ENCODE results near the gene UBE2N.
A peak's percentile ranks its signal among the peaks of the same experiment; 100 is the strongest.

Gene UBE2N

DNA sequence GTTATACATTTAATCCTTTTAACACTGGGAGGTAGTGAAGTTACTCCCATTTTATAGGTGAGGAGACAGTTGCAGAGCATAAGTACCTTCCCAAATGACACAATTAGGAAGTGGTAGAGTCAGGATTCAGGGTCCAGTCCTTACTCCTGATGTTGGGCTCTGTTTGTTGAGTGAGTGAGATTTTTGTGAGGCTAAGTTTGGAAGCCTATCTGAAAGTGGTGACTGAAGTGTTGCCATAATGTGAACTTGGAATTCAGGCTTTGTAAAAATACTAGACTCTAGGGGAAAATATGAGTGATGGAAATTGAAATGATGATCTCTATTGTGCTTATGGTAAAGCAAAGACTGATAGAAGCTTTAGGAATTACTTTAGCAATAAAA lies 61.8 kb downstream of the UBE2N start:
- no peak for DNase-seq (ENCODE audit: low spot score)
- TF ChIP-seq, protein P1, sequence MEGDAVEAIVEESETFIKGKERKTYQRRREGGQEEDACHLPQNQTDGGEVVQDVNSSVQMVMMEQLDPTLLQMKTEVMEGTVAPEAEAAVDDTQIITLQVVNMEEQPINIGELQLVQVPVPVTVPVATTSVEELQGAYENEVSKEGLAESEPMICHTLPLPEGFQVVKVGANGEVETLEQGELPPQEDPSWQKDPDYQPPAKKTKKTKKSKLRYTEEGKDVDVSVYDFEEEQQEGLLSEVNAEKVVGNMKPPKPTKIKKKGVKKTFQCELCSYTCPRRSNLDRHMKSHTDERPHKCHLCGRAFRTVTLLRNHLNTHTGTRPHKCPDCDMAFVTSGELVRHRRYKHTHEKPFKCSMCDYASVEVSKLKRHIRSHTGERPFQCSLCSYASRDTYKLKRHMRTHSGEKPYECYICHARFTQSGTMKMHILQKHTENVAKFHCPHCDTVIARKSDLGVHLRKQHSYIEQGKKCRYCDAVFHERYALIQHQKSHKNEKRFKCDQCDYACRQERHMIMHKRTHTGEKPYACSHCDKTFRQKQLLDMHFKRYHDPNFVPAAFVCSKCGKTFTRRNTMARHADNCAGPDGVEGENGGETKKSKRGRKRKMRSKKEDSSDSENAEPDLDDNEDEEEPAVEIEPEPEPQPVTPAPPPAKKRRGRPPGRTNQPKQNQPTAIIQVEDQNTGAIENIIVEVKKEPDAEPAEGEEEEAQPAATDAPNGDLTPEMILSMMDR (IDR thresholded peaks at IDR 0.05; ENCODE audit: extremely low read depth, missing control alignments), result no peak

DNA sequence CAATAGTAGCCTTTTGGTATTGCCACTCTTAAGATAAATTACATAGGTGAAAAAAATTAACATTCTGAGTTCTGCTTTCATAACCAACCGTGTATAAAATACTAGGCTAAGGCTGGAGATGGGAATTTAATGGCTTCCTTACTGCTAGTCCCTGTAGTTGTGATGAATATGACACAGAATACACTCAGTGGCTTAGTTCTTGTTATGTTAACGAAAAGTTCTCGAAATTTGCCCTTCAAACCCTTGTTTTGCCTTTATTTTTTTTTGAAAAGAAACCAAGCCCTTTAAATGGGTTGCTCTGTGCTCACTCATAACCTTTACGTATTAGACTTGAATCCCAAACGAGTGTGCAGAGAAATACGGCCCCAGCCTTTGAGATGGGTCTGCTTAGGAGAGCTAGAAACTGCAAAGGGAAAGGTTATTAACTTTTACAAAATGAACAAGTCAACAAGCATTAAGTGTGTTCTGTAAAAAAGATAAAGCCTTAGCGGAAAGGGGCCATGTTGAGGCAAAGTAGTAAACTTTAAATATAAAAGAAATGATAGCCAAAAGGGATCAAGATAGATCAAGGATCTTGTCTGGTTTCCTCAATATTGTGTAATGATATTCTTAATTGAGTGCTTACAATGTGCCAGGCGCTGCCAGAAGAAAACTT lies 62.3 kb downstream of the UBE2N start:
- DNase-seq (ENCODE audit: low spot score), result no peak
- TF ChIP-seq, protein P1 (IDR thresholded peaks at IDR 0.05; ENCODE audit: extremely low read depth, missing control alignments), result no peak

DNA sequence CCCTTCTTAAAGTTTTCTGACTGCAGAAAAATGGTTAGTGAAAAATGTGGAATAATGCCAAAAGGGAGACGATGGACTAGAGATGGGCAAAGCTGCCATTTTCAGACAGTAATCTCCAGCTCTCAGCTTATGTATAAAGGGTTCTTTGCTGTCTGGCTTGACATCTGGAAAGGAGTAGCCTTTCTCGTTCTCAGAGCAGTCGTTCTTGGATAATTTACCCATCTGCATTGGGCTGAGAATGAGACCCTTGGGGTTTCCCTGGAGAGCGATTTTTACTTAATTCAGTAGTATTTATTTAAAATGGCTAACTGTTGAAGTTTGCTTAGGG lies 62.8 kb downstream of the UBE2N start:
- no peak for DNase-seq (ENCODE audit: low spot score)
- TF ChIP-seq, protein P1 (IDR thresholded peaks at IDR 0.05; ENCODE audit: extremely low read depth, missing control alignments), result no peak

DNA sequence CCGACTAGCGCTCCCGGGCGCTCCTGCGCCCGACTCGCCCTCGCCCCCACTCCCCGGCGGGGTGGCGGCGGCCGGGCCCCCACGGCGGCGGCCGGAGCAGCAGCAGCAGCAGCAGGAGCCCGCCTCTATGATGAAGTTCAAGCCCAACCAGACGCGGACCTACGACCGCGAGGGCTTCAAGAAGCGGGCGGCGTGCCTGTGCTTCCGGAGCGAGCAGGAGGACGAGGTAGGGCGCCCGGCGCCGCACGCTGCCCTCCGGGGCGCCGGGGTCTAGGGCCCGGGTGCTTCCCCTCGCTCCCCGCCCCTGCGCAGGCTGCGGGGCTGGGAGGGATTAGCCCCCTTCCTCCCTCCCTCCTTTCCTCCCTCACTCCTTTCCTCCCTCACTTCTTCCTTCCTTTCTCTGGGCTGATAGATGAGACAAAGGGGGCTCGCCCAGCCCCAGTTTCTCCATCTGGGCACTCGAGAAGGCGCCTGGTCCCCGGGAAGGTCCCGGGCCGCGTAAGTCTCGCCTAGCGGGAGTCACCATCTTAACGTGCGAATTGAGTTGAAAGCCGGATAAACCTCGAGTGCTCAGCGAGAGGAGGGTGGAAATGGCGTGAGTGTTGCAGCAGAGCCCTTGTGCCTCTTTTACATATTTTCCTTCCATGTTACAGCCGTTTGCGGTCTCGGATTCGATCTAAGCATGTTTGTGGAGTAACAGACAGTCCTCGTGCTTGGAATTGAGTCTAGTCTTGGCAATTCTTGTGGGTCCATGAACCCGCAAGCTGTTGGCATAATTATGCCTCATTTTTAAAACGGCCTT lies 63.4 kb downstream of the UBE2N start:
- peak; percentile 76 for DNase-seq (ENCODE audit: low spot score)

DNA sequence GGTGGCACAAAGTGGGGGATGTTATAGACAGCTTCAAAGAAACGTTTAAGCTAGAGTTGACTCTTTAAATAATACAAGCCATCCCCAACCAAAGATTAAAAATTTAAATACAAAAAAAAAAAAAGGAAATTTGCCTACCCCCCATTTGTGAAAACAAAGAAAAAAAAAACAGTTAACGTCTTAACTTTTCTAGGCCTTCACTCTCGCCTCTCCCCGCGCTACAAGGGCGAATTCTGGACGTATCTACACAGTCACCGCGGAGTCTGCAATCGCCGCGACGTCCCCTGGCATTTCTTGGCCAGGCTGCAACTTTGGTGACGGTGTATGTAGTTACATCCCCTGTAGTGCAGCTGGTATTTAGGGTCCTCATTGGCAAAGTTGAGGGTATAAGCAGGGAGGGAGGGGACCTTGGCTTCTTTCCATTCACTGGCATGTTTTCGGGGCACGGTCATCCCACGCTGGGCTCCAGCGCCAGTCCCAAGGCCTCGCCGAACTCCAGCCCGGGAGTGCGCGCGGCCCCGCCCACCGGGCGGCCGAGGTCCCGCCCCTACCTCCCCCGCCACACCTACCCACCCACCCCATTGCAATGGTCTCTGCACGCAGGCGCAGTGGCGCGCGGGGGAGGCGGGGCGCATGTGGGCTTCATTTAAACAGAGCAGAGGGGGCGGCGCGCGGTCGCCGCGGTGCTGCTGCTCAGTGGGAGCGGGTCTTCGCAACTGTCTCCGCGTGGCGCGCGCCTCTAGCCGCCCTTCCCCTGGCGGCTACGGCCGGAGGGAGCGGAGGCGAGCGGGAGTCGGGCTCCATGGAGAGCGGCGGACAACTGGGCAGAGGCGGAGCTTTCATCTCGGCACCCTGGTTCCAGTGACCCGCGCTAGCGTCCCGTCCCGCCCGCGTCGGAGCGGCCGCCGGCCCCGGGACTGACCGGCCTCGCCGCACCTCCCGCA lies 64.2 kb downstream of the UBE2N start, which contains the start of gene NUDT4:
NUDT4 (plus strand) TSS at position 674 of the 944 bp plus-strand sequence. CDS start 398 bp downstream, outside the sequence.
- peak; percentile 98 for DNase-seq (ENCODE audit: low spot score)
- TF ChIP-seq, protein P1 (IDR thresholded peaks at IDR 0.05; ENCODE audit: extremely low read depth, missing control alignments), result no peak

DNA sequence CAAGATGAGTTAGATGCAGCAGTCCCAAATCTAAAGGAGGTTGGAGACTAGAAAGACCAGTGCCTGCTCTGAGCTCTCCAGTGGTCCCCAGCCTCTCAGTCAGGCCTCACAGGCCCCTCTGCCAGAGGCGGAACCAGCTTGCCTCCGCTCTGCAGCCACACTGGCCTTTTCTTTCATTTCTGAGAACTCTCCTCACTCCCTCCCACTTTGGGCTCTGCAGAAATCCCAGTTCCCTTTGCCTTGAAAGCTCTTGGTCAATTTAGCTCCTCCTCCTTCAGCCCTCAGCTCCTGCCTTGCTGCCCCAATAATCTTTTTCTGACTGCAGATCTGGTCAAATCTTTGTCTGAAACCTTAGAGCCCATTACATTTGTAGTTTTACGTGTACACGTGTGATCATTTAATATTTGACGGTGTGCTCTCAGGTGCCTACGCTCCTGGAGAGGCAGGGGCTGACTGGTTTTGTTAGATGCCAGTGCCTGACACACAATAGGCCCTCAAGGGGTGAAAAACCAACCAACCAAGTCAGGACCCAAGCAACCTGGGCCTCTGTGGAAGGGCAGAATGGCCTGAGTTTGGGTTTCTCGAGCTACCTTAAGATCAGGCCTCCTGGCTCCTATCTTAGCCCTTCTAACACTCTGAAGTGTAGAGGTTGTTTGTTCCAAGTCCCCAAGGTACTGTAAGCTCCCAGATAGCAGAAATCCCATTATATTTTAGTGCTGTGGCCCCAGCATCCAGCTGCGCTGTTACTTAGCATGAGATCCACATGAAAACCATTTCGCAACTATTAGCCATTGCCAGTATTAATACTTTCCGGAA lies 65.1 kb downstream of the UBE2N start:
- TF ChIP-seq, protein P1 (IDR thresholded peaks at IDR 0.05; ENCODE audit: extremely low read depth, missing control alignments), result no peak
- DNase-seq (ENCODE audit: low spot score), result no peak

DNA sequence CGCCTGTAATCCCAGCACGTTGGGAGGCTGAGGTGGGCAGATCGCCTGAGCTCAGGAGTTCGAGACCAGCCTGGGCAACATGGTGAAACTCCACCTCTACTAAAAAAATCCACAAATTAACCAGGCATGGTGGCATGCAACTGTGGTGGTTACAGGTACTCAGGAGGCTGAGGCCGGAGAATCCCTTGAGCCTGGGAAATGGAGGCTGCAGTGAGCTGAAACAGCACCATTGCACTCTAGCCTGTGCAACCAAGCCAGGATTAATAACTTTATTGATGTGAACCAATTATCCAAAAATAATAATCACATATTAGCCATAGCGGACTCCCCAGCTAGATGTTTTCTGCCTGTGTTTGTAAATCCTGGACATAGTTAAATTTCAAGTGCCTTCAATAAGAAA lies 65.8 kb downstream of the UBE2N start:
- TF ChIP-seq, protein P1 (IDR thresholded peaks at IDR 0.05; ENCODE audit: extremely low read depth, missing control alignments), result no peak
- no peak for DNase-seq (ENCODE audit: low spot score)
